IMR-90 (cell line): ENCODE data around the gene GTF3C6. TPM values are rescaled to one million over a fixed set of nuclear protein-coding genes. Genes with fewer than 3 reads are reported as not detected.
A peak's percentile ranks its signal among the peaks of the same experiment; 100 is the strongest.

Experiments used
- ATAC-seq: fragments of 200-7000 bp; cut with Tn5 transposase; 2 replicates; pipeline ENCODE4 v1.9.1; 2020; ENCODE audit warnings: low read depth, mild to moderate bottlenecking, moderate library complexity
- BruUV-seq: library from RNA; stranded (reverse); fragments of 400-500 nt; replicated peaks from 2 replicates; lab custom pipeline; 2021; lab: Mats Ljungman, UMichigan
- CTCF ChIA-PET: fragments of 300-600 bp; formaldehyde crosslinking; extraction: SDS; loops from one replicate; lab custom pipeline; 2021; ENCODE audit warnings: antibody characterized with exemption; lab: Yijun Ruan, JAX
- POLR2A ChIA-PET: fragments of 300-600 bp; sonication (Branson Sonifier 250); formaldehyde crosslinking; loops from one replicate; lab custom pipeline; 2022; ENCODE audit warnings: antibody characterized with exemption; ENCODE audit not compliant: unreplicated experiment; lab: Charles Lee
- DNase-seq: peaks from one replicate; pipeline ENCODE4 v3.0.0; 2013
- H2AFZ ChIP-seq: replicated peaks from 2 replicates; pipeline ENCODE3; 2013; ENCODE audit warnings: low read length, mild to moderate bottlenecking; ENCODE audit not compliant: poor library complexity
- H2AK5ac ChIP-seq: 2 replicates; pipeline ENCODE4 v1.6.1; 2013; ENCODE audit warnings: low read depth, low read length, inconsistent platforms
- H2AK9ac ChIP-seq: replicated peaks from 2 replicates; pipeline ENCODE3; 2013; ENCODE audit warnings: mild to moderate bottlenecking, low read depth, low read length, moderate library complexity; ENCODE audit not compliant: poor library complexity
- H2BK120ac ChIP-seq: 2 replicates; pipeline ENCODE4 v1.6.1; 2013; ENCODE audit warnings: low read depth, low read length, inconsistent platforms
- H2BK15ac ChIP-seq: 3 replicates; pipeline ENCODE4 v1.6.1; 2013; ENCODE audit warnings: low read depth, low read length, inconsistent platforms
- H2BK20ac ChIP-seq: 2 replicates; pipeline ENCODE4 v1.6.1; 2013; ENCODE audit warnings: low read depth, mild to moderate bottlenecking, inconsistent platforms, low read length, moderate library complexity
- H2BK5ac ChIP-seq: 2 replicates; pipeline ENCODE4 v1.6.1; 2013; ENCODE audit warnings: mild to moderate bottlenecking, low read depth, low read length, inconsistent platforms; ENCODE audit not compliant: poor library complexity, severe bottlenecking
- H3K14ac ChIP-seq: replicated peaks from 2 replicates; pipeline ENCODE4 v1.6.1; 2013; ENCODE audit warnings: low read depth, low read length, inconsistent platforms
- H3K18ac ChIP-seq: 2 replicates; pipeline ENCODE4 v1.6.1; 2013; ENCODE audit warnings: low read depth, low read length, control low read depth
- H3K23ac ChIP-seq: 2 replicates; pipeline ENCODE4 v1.6.1; 2013; ENCODE audit warnings: low read depth, low read length, inconsistent platforms
- H3K27ac ChIP-seq: 2 replicates; pipeline ENCODE4 v1.5.1; 2013; ENCODE audit warnings: mild to moderate bottlenecking, control low read depth, low read length; ENCODE audit not compliant: insufficient read depth
- H3K27me3 ChIP-seq: 2 replicates; pipeline ENCODE4 v1.6.1; 2013; ENCODE audit warnings: low read length; ENCODE audit not compliant: control insufficient read depth, insufficient read depth
- H3K36me3 ChIP-seq: 2 replicates; pipeline ENCODE4 v1.6.1; 2013; ENCODE audit warnings: low read length, mixed read lengths; ENCODE audit not compliant: control insufficient read depth, insufficient read depth
- H3K4ac ChIP-seq: 2 replicates; pipeline ENCODE4 v1.6.1; 2013; ENCODE audit warnings: low read depth, low read length, inconsistent platforms
- H3K4me1 ChIP-seq: 2 replicates; pipeline ENCODE4 v1.6.1; 2013; ENCODE audit warnings: low read length, mixed read lengths; ENCODE audit not compliant: control insufficient read depth, insufficient read depth
- H3K4me2 ChIP-seq: 2 replicates; pipeline ENCODE4 v1.6.1; 2013; ENCODE audit warnings: low read depth, mild to moderate bottlenecking, control low read depth, low read length, moderate library complexity
- H3K4me3 ChIP-seq: 2 replicates; pipeline ENCODE4 v1.5.1; 2013; ENCODE audit warnings: low read depth, mild to moderate bottlenecking, control low read depth, low read length, moderate library complexity; ENCODE audit not compliant: insufficient read depth
- H3K56ac ChIP-seq: 2 replicates; pipeline ENCODE4 v1.6.1; 2013; ENCODE audit warnings: low read length, inconsistent platforms; ENCODE audit not compliant: insufficient read depth; ENCODE audit errors: extremely low read depth
- H3K79me1 ChIP-seq, 2 experiments: 2 replicates each; pipeline ENCODE4 v1.6.1; 2013; ENCODE audit warnings: low read length in 2 of 2, inconsistent platforms in 1 of 2, low read depth in 1 of 2
- H3K9ac ChIP-seq: 2 replicates; pipeline ENCODE4 v1.6.1; 2013; ENCODE audit warnings: low read depth, low read length, control low read depth
- H3K9me1 ChIP-seq: 2 replicates; pipeline ENCODE4 v1.6.1; 2013; ENCODE audit warnings: low read length, inconsistent platforms; ENCODE audit not compliant: insufficient read depth
- H3K9me3 ChIP-seq: 2 replicates; pipeline ENCODE4 v1.6.1; 2013; ENCODE audit warnings: low read length; ENCODE audit not compliant: control insufficient read depth, insufficient read depth
- H4K20me1 ChIP-seq: 2 replicates; pipeline ENCODE4 v1.6.1; 2013; ENCODE audit warnings: low read length, inconsistent platforms; ENCODE audit not compliant: insufficient read depth
- H4K5ac ChIP-seq: 2 replicates; pipeline ENCODE4 v1.6.1; 2013; ENCODE audit warnings: mild to moderate bottlenecking, low read depth, low read length, control low read depth
- H4K8ac ChIP-seq, 2 experiments: 2 replicates each; pipeline ENCODE4 v1.6.1; 2013; ENCODE audit warnings: low read depth in 2 of 2, low read length in 2 of 2, control low read depth in 1 of 2, inconsistent platforms in 1 of 2
- H4K91ac ChIP-seq: 2 replicates; pipeline ENCODE4 v1.6.1; 2013; ENCODE audit warnings: low read depth, low read length, inconsistent platforms; ENCODE audit not compliant: insufficient read depth
- BHLHE40 ChIP-seq: fragments of 150-350 bp; IDR thresholded peaks from 2 replicates; pipeline ENCODE4 v1.6.1; 2016; ENCODE audit warnings: mild to moderate bottlenecking, low read depth, low read length
- CEBPB ChIP-seq: IDR thresholded peaks from 2 replicates; pipeline ENCODE4 v1.6.1; 2012; ENCODE audit warnings: low read depth, low read length, improper control_type of control experiment
- CHD1 ChIP-seq: IDR thresholded peaks from 2 replicates; pipeline ENCODE4 v1.6.1; 2012; ENCODE audit warnings: low read depth, low read length, improper control_type of control experiment
- CTCF ChIP-seq: conservative IDR thresholded peaks from 2 replicates; pipeline ENCODE4 v1.5.1; 2012; ENCODE audit warnings: mild to moderate bottlenecking, low read depth, low read length, improper control_type of control experiment
- ELK1 ChIP-seq: fragments of 150-350 bp; IDR thresholded peaks from 2 replicates; pipeline ENCODE4 v1.6.1; 2016; ENCODE audit warnings: low read depth, mild to moderate bottlenecking, low read length, moderate library complexity, borderline replicate concordance
- FOS ChIP-seq: fragments of 150-350 bp; IDR thresholded peaks from 2 replicates; pipeline ENCODE4 v1.6.1; 2016; ENCODE audit warnings: low read depth, low read length
- MAFK ChIP-seq: IDR thresholded peaks from 2 replicates; pipeline ENCODE4 v1.6.1; 2012; ENCODE audit warnings: low read depth, low read length, improper control_type of control experiment
- MAZ ChIP-seq: IDR thresholded peaks from 2 replicates; pipeline ENCODE4 v1.6.1; 2012; ENCODE audit warnings: low read depth, mild to moderate bottlenecking, low read length, improper control_type of control experiment, moderate library complexity, borderline replicate concordance
- MXI1 ChIP-seq: IDR thresholded peaks from 2 replicates; pipeline ENCODE4 v1.6.1; 2012; ENCODE audit warnings: low read depth, mild to moderate bottlenecking, low read length, moderate library complexity, borderline replicate concordance
- NFE2L2 ChIP-seq: fragments of 150-350 bp; IDR thresholded peaks from 2 replicates; pipeline ENCODE4 v1.6.1; 2016; ENCODE audit warnings: low read depth, mild to moderate bottlenecking, low read length
- POLR2A ChIP-seq: IDR thresholded peaks from 2 replicates; pipeline ENCODE4 v1.6.1; 2012; ENCODE audit warnings: mild to moderate bottlenecking, low read depth, low read length
- RAD21 ChIP-seq: IDR thresholded peaks from 2 replicates; pipeline ENCODE4 v1.6.1; 2012; ENCODE audit warnings: low read length, improper control_type of control experiment
- RCOR1 ChIP-seq: IDR thresholded peaks from 2 replicates; pipeline ENCODE4 v1.6.1; 2012; ENCODE audit warnings: mild to moderate bottlenecking, low read length, improper control_type of control experiment; ENCODE audit not compliant: insufficient replicate concordance
- RFX5 ChIP-seq: IDR thresholded peaks from 2 replicates; pipeline ENCODE4 v1.8.0; 2012; ENCODE audit warnings: low read depth, mild to moderate bottlenecking, low read length, moderate library complexity
- SMC3 ChIP-seq: fragments of 150-350 bp; IDR thresholded peaks from 2 replicates; pipeline ENCODE4 v1.6.1; 2016; ENCODE audit warnings: low read depth, mild to moderate bottlenecking, antibody characterized with exemption, low read length, moderate library complexity
- WGBS, 2 experiments: methylation state at CpG; one replicate each; pipeline versions ENCODE4 v1.1.5 to v1.1.7; 2013; ENCODE audit warnings: missing lambda C conversion rate in 2 of 2; ENCODE audit not compliant: insufficient read length in 1 of 2; ENCODE audit errors: extremely low coverage in 2 of 2; 5-methylcytosine and 5-hydroxymethylcytosine counted together
- dilution Hi-C: fragments of 300-500 bp; cut with HindIII; formaldehyde crosslinking; loops from one replicate; pipeline ENCODE4 v1.14.3; 2018; ENCODE audit warnings: low sequenced_read_pairs; ENCODE audit not compliant: unreplicated experiment
- in situ Hi-C: fragments of 300-500 bp; cut with MboI; formaldehyde crosslinking; loops from 3 replicates; pipeline ENCODE4 v1.14.3; 2019; ENCODE audit warnings: low sequenced_read_pairs, inconsistent platforms, mixed read lengths
- intact Hi-C: fragments of 100-400 bp; cut with micrococcal nuclease; formaldehyde crosslinking; loops from 2 replicates; pipeline ENCODE4 v1.10.0; 2022
- polyA plus RNA-seq, 3 experiments: library from polyadenylated mRNA; depleted of rRNA; stranded (reverse); fragments of >200 nt; gene quantifications; 2 replicates each; pipeline ENCODE4 v1.2.3, GENCODE V29; 2012; ENCODE audit warnings: low replicate concordance in 1 of 3
- total RNA-seq: library from RNA; depleted of rRNA; stranded (reverse); fragments of >200 nt; gene quantifications from 2 replicates; pipeline ENCODE4 v1.2.3, GENCODE V29; 2012

Gene GTF3C6
- total and polyA plus RNA-seq, 2 of the 4 experiments (the other 2 are of a cell fraction), result 10.4 to 40.5 TPM

GRCh38 chr6:111015389-111016124, 57.1 kb downstream of the GTF3C6 start:
- H2BK15ac ChIP-seq, result no peak overlapping the region
- DNase-seq (no peak), ATAC-seq (peak; percentile 32; the same call in 1 of the 2 replicates)
- H3K9me3 ChIP-seq, result no peaks in the 10 kb centered on the region
- no peak overlapping the region for H3K14ac ChIP-seq
- H3K79me1 ChIP-seq, result peaks cover 6 to 9% of the 10 kb centered on the region in 2 experiments; a peak in 3 of 4 replicates
- H2BK5ac ChIP-seq, result no peak overlapping the region
- no peak overlapping the region for H4K91ac ChIP-seq
- H3K9me1 ChIP-seq, result no peaks in the 10 kb centered on the region; the same call in 1 of the 2 replicates
- H3K27ac ChIP-seq, result peak overlapping the region; percentile 57; the same call in 1 of the 2 replicates
- H3K4ac ChIP-seq, result no peak overlapping the region
- peaks cover 16% of the 10 kb centered on the region for H3K36me3 ChIP-seq
- WGBS, 2 experiments, result 100% methylated on average over 1 of the region's 3 CpGs; no CpG with 5 or more reads in 1 of the 2 experiments
- no peak overlapping the region for H3K56ac ChIP-seq
- H4K5ac ChIP-seq, result no peak overlapping the region
- intact Hi-C loops (no loop called here), in situ Hi-C loops (no loop called here), dilution Hi-C loops (no loop called here)
- no peaks in the 10 kb centered on the region; the same call in 1 of the 2 replicates for H3K4me1 ChIP-seq
- no peak overlapping the region for H3K23ac ChIP-seq
- H2BK120ac ChIP-seq, result no peak overlapping the region
- no peak overlapping the region for H3K4me3 ChIP-seq
- H2AK5ac ChIP-seq, result no peak overlapping the region
- no peaks in the 10 kb centered on the region for H3K27me3 ChIP-seq
- POLR2A ChIA-PET, result no interaction called here
- no peak for TF ChIP-seq CTCF
- TF ChIP-seq ELK1, result no peak
- no peak for TF ChIP-seq CEBPB
- no peak for TF ChIP-seq RAD21
- no peak for TF ChIP-seq FOS
- no peak for TF ChIP-seq NFE2L2
- no peak for TF ChIP-seq POLR2A
- no peak for TF ChIP-seq SMC3
- TF ChIP-seq RCOR1, result no peak
- no peak for TF ChIP-seq MAZ
- TF ChIP-seq MXI1, result no peak
- no peak for TF ChIP-seq MAFK
- TF ChIP-seq CHD1, result no peak
- no peak for TF ChIP-seq RFX5
- TF ChIP-seq BHLHE40, result no peak
- no TSS peak for BruUV-seq
- no peak overlapping the region for H3K4me2 ChIP-seq
- H4K20me1 ChIP-seq, result no peaks in the 10 kb centered on the region; the same call in 1 of the 2 replicates
- H3K18ac ChIP-seq, result no peak overlapping the region
- no peak overlapping the region for H2AK9ac ChIP-seq
- no peak overlapping the region for H4K8ac ChIP-seq
- H3K9ac ChIP-seq, result no peak overlapping the region
- no peak overlapping the region for H2BK20ac ChIP-seq
- CTCF ChIA-PET, result no interaction called here
- H2AFZ ChIP-seq, result no peak overlapping the region
